ENCODE results near the gene KCNQ4.

KCNQ4 gene

GRCh38 chr1:40755067-40755466 is 28.5 kb upstream of the KCNQ4 start:
- DNase-seq (ENCODE audit: low read depth) = no peak

GRCh38 chr1:40756523-40756922 is 27.1 kb upstream of the KCNQ4 start:
- no peak for DNase-seq (ENCODE audit: low read depth)

- no peak for DNase-seq (ENCODE audit: low read depth)
Observed at GRCh38 chr1:40757084-40757483, 26.5 kb upstream of the KCNQ4 start.

- no peak for DNase-seq (ENCODE audit: low read depth)
Observed at GRCh38 chr1:40758004-40758403, 25.6 kb upstream of the KCNQ4 start.

GRCh38 chr1:40758578-40759343 is 24.8 kb upstream of the KCNQ4 start:
- no peak for DNase-seq (ENCODE audit: low read depth)

GRCh38 chr1:40760984-40761383 is 22.6 kb upstream of the KCNQ4 start:
- DNase-seq (ENCODE audit: low read depth) = no peak

GRCh38 chr1:40762144-40762923 is 21.3 kb upstream of the KCNQ4 start:
- DNase-seq (ENCODE audit: low read depth) = no peak

- no peak for DNase-seq (ENCODE audit: low read depth)
Observed at GRCh38 chr1:40763742-40764532, 19.6 kb upstream of the KCNQ4 start.

GRCh38 chr1:40764981-40765380 is 18.6 kb upstream of the KCNQ4 start:
- no peak for DNase-seq (ENCODE audit: low read depth)

- no peak for DNase-seq (ENCODE audit: low read depth)
Observed at GRCh38 chr1:40766017-40766416, 17.6 kb upstream of the KCNQ4 start.

GRCh38 chr1:40766560-40766959 is 17.0 kb upstream of the KCNQ4 start:
- no peak for DNase-seq (ENCODE audit: low read depth)

- DNase-seq (ENCODE audit: low read depth) = no peak
Observed at GRCh38 chr1:40768146-40768990, 15.2 kb upstream of the KCNQ4 start.

GRCh38 chr1:40769815-40770214 is 13.8 kb upstream of the KCNQ4 start:
- no peak for DNase-seq (ENCODE audit: low read depth)

GRCh38 chr1:40770296-40771070 is 13.1 kb upstream of the KCNQ4 start:
- DNase-seq (ENCODE audit: low read depth) = no peak

GRCh38 chr1:40772146-40772955 is 11.2 kb upstream of the KCNQ4 start:
- DNase-seq (ENCODE audit: low read depth) = no peak

GRCh38 chr1:40773748-40774265 is 9.8 kb upstream of the KCNQ4 start:
- no peak for DNase-seq (ENCODE audit: low read depth)

- DNase-seq (ENCODE audit: low read depth) = peak; percentile 49
Observed at GRCh38 chr1:40774266-40774998, 9.2 kb upstream of the KCNQ4 start.

- DNase-seq (ENCODE audit: low read depth) = no peak
Observed at GRCh38 chr1:40776236-40777072, 7.1 kb upstream of the KCNQ4 start.

All from stimulated activated CD8-positive, alpha-beta memory T cell treated with anti-CD3 and anti-CD28 coated beads, Interleukin-15, amount 100 ng/mL, for 1 hour (primary cell).